GM19240 (cell line): ENCODE data around the gene CHRNB2.

Source experiments
- DNase-seq: peaks from one replicate; pipeline ENCODE4 v3.0.0; 2011; ENCODE audit warnings: low spot score; ENCODE audit not compliant: insufficient read length

The CHRNB2 gene

GRCh38 chr1:154578058-154578418 lies 10.5 kb downstream of the CHRNB2 start:
- DNase-seq, result no peak

- no peak for DNase-seq
Observed at GRCh38 chr1:154579374-154579773, 11.8 kb downstream of the CHRNB2 start.

GRCh38 chr1:154581766-154582165 lies 14.2 kb downstream of the CHRNB2 start:
- DNase-seq, result no peak

GRCh38 chr1:154582885-154583284 lies 15.3 kb downstream of the CHRNB2 start:
- no peak for DNase-seq

- DNase-seq, result no peak
Observed at GRCh38 chr1:154583773-154584172, 16.2 kb downstream of the CHRNB2 start.

- no peak for DNase-seq
Observed at GRCh38 chr1:154584267-154584994, 16.9 kb downstream of the CHRNB2 start.

GRCh38 chr1:154586231-154586630 lies 18.7 kb downstream of the CHRNB2 start:
- DNase-seq, result no peak

- no peak for DNase-seq
Observed at GRCh38 chr1:154586641-154587040, 19.1 kb downstream of the CHRNB2 start.

- DNase-seq, result no peak
Observed at GRCh38 chr1:154589780-154590179, 22.2 kb downstream of the CHRNB2 start.

- DNase-seq, result no peak
Observed at GRCh38 chr1:154590756-154591155, 23.2 kb downstream of the CHRNB2 start.

GRCh38 chr1:154591206-154591605 lies 23.6 kb downstream of the CHRNB2 start:
- DNase-seq, result no peak

GRCh38 chr1:154593390-154593789 lies 25.8 kb downstream of the CHRNB2 start:
- DNase-seq, result no peak

GRCh38 chr1:154594811-154595210 lies 27.2 kb downstream of the CHRNB2 start:
- no peak for DNase-seq

GRCh38 chr1:154595621-154596020 lies 28.0 kb downstream of the CHRNB2 start:
- DNase-seq, result no peak

GRCh38 chr1:154598871-154599635 lies 31.5 kb downstream of the CHRNB2 start:
- DNase-seq, result no peak

GRCh38 chr1:154599658-154600057 lies 32.1 kb downstream of the CHRNB2 start:
- DNase-seq, result no peak

GRCh38 chr1:154603317-154603716 lies 35.7 kb downstream of the CHRNB2 start:
- no peak for DNase-seq

- DNase-seq, result no peak
Observed at GRCh38 chr1:154605534-154605933, 38.0 kb downstream of the CHRNB2 start.

GRCh38 chr1:154607106-154607608 lies 39.6 kb downstream of the CHRNB2 start:
- DNase-seq, result no peak

GRCh38 chr1:154607609-154608396 lies 40.2 kb downstream of the CHRNB2 start, which contains the start of gene ADAR:
Gene ADAR, minus strand, starts transcription at chr1:154608186. Its CDS starts 180 bp downstream, at chr1:154608006.
- peak; percentile 67 for DNase-seq

- no peak for DNase-seq
Observed at GRCh38 chr1:154608397-154609270, 41.1 kb downstream of the CHRNB2 start.
